Bronchial epithelial cell (primary cell): ENCODE data around the gene SLC39A11. TPM values are rescaled to one million over a fixed set of nuclear protein-coding genes. Genes with fewer than 3 reads are reported as not detected.

Source experiments
- DNase-seq: peaks from one replicate; pipeline ENCODE4 v3.0.0-alpha.2; 2010; ENCODE audit warnings: low read depth
- FAIRE-seq: peaks from 2 replicates; lab custom pipeline; 2011; peaks lifted over from hg19 to GRCh38; lab: Jason Lieb, UNC
- H3K27me3 ChIP-seq: 2 replicates; pipeline ENCODE4 v1.5.1; 2011; ENCODE audit warnings: low read length; ENCODE audit not compliant: control insufficient read depth, insufficient read depth
- H3K36me3 ChIP-seq: 2 replicates; pipeline ENCODE4 v1.5.1; 2011; ENCODE audit warnings: low read length; ENCODE audit not compliant: control insufficient read depth, insufficient read depth
- H3K4me3 ChIP-seq: 2 replicates; pipeline ENCODE4 v1.5.1; 2011; ENCODE audit warnings: mild to moderate bottlenecking, low read depth, low read length, control low read depth
- total RNA-seq: library from RNA; depleted of rRNA; stranded (reverse); fragments of >200 nt; gene quantifications from 2 replicates; pipeline ENCODE4 v1.2.1, GENCODE V29; 2014
- TF ChIP-seq, protein P1 (sequence below): IDR thresholded peaks from 2 replicates; pipeline ENCODE4 v1.5.1; 2011; ENCODE audit warnings: mild to moderate bottlenecking, moderate library complexity, low read length, control low read depth, inconsistent platforms; ENCODE audit not compliant: insufficient read depth, severe bottlenecking

SLC39A11 gene
- total RNA-seq, 1 donor from 2014 or later, result 23.4 TPM

DNA sequence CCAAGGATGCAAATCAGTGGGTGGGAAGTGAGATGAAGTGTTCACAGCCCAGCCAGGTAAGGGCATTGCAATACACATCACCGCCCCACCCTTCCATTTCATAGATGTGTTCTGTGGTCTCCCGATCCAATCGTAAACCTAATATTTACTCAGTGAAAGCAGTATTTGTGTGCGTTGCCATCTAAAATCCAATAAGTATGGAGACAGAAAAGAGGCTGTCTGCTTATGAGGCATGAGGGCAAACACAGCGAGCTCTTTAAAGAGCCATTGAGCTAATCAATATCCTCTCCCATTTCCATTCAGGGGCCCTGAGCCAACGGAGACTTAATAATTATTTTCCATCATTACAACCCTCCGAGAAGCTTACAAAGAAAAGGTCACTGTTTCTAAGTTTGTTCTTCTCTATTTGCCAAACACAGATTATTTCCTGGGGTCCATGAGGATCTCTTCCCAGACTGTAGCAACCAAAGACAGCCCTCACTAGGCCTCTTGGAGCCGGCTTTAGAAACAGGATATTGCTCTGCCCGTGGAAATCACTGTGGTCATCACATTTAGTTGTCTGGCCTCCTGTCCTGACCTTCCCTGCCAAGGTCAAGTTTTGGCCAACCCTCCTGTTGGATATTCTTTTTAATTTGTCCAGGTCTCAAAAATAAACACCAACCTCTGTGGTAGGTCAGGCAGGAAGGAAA is 120.1 kb downstream of the SLC39A11 start:
- no peak for FAIRE-seq
- Histone ChIP-seq H3K4me3 (no peak overlapping the region), H3K36me3 (no peaks in the 10 kb centered on the region), H3K27me3 (no peaks in the 10 kb centered on the region)
- DNase-seq, result no peak
- TF ChIP-seq, protein P1, sequence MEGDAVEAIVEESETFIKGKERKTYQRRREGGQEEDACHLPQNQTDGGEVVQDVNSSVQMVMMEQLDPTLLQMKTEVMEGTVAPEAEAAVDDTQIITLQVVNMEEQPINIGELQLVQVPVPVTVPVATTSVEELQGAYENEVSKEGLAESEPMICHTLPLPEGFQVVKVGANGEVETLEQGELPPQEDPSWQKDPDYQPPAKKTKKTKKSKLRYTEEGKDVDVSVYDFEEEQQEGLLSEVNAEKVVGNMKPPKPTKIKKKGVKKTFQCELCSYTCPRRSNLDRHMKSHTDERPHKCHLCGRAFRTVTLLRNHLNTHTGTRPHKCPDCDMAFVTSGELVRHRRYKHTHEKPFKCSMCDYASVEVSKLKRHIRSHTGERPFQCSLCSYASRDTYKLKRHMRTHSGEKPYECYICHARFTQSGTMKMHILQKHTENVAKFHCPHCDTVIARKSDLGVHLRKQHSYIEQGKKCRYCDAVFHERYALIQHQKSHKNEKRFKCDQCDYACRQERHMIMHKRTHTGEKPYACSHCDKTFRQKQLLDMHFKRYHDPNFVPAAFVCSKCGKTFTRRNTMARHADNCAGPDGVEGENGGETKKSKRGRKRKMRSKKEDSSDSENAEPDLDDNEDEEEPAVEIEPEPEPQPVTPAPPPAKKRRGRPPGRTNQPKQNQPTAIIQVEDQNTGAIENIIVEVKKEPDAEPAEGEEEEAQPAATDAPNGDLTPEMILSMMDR, result no peak

DNA sequence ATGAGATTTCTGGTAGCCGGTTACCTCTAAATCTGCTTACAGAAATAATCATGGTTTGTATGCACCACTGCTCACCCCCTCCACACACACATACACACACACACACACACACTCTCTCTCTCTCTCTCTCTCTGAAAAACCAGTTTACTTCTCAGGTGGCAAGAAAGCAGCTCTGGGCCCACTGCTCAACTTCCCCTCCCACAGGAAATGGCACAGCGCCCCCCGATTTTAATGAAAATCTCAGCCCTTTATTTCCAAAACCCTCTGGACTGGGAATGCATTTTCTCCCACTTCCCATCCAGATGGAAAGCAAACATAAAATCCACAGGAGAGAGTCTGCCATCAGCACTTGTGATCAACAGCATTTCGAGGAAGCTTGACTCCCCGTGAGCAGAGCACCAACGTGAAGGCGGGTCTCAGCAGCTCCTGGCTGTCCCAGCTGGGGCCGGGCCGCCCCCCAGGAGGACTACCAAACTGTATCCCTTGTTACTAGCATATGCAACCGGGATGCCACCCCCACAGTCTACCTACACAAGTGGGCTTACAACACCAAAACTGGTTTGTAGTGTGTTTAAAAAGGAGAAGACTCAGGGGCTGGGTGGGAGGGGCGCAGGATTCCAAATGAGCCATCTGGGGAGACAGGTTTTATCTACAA is 121.1 kb downstream of the SLC39A11 start:
- TF ChIP-seq, protein P1, result no peak
- no peak for DNase-seq
- no peak overlapping the region for H3K4me3 ChIP-seq

DNA sequence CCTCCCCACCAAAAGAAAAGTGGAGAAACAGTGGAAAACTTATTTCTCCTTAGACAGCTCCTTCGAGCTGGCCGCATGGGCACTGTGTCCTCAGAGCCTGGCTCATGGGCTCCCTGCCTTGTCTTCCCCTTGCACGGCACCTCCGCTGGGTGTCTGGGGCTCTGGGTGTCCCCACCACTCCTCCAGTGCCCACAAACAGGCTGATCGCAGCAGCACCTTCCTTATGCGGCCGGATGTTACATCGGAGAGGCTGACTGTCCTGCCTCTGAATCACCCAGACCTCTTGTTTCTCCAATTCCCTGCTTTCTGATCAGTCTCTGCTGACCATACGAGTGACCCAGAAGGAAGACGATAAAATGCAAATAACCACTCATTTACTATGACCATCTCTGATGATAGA is 121.7 kb downstream of the SLC39A11 start:
- no peaks in the 10 kb centered on the region for H3K36me3 ChIP-seq
- TF ChIP-seq, protein P1, result no peak
- H3K4me3 ChIP-seq, result no peak overlapping the region
- FAIRE-seq, result no peak
- no peaks in the 10 kb centered on the region for H3K27me3 ChIP-seq
- no peak for DNase-seq

More for the DNA sequence above, 121.1 kb downstream of the SLC39A11 start:
- FAIRE-seq, result no peak
- no peaks in the 10 kb centered on the region for H3K27me3 ChIP-seq
- H3K36me3 ChIP-seq, result no peaks in the 10 kb centered on the region

DNA sequence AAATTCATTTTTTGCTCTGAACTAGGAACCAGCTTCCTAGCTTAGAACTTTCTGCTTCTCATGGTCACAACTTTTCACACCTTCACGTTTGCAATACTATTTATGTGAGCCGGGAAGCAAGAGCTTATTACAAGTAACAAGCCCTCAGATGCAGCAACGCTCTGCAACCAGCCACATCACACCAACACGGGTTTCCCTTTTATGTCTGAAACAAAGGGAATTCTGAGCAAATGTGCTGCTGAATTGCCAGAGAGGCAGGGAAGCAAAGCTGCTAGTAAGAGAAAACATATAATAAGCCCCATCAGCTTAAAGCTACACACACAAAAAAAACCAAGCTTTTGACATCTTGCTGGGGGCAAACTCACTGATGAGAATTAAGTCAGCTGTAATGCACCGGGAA is 122.2 kb downstream of the SLC39A11 start:
- Histone ChIP-seq H3K4me3 (no peak overlapping the region), H3K27me3 (no peaks in the 10 kb centered on the region), H3K36me3 (no peaks in the 10 kb centered on the region)
- DNase-seq, result no peak
- FAIRE-seq, result no peak
- TF ChIP-seq, protein P1, result no peak

DNA sequence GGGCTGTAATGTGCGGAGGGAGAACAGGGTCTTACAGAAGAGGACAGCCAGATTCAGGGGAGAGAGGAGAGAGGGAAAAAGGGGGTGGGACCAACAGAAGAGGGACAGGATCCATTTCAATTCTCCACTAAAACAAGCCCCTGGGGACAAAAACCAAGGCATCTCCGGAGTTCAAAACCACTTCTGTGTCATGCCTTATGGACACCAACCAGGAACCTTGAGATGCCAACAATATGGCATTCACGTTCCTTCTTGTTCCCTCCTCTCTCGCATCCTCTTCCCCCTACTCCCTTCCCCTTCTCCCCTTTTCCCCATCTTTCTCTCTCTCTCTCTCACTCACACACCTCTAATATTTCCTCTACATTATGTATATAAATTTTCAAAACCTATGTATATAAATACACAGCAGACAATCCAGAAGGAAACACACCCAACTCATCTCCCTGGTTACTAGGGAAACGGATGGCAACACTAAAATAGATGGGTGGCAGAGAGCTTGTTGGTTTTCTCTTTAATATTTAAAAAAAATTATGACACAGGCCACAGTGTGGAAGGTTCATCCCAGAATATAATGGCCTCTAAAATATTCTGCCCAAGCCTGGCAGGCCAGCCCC is 123.1 kb downstream of the SLC39A11 start:
- FAIRE-seq (no peak), DNase-seq (no peak)
- no peaks in the 10 kb centered on the region for H3K27me3 ChIP-seq
- no peaks in the 10 kb centered on the region for H3K36me3 ChIP-seq
- TF ChIP-seq, protein P1, result no peak
- H3K4me3 ChIP-seq, result no peak overlapping the region
